K562 (cell line): ENCODE data around the gene PPM1L. TPM values are rescaled to one million over a fixed set of nuclear protein-coding genes. Genes with fewer than 3 reads are reported as not detected.

ENCODE experiments used
- ATAC-seq: fragments of 200-7000 bp; cut with Tn5 transposase; 3 replicates; pipeline ENCODE4 v1.9.1; 2020; ENCODE audit warnings: moderate library complexity
- BruUV-seq: library from RNA; stranded (reverse); fragments of 400-500 nt; replicated peaks from 2 replicates; lab custom pipeline; 2021; lab: Mats Ljungman, UMichigan
- CTCF ChIA-PET: fragments of 300-600 bp; formaldehyde crosslinking; extraction: SDS; loops from one replicate; lab custom pipeline; 2021; ENCODE audit warnings: low intra/inter-chr PET ratio; lab: Yijun Ruan, JAX
- POLR2A ChIA-PET: fragments of 300-600, 350-650 bp; sonication (Branson Sonifier 250); formaldehyde crosslinking; extraction: SDS; loops from one replicate; lab custom pipeline; 2021; ENCODE audit warnings: antibody characterized with exemption, inconsistent platforms; lab: Yijun Ruan, JAX
- DNase-seq, 4 experiments: peaks; one replicate each; pipeline versions ENCODE4 v3.0.0 to v3.0.0-alpha.2; 2011 to 2018; ENCODE audit warnings: low spot score in 3 of 4, mixed read lengths in 3 of 4; ENCODE audit errors: extremely low read depth in 1 of 4
- FAIRE-seq: peaks from 2 replicates; lab custom pipeline; 2011; peaks lifted over from hg19 to GRCh38; lab: Jason Lieb, UNC
- H2AFZ ChIP-seq: 2 replicates; pipeline ENCODE4 v1.6.0; 2011; ENCODE audit warnings: low read depth, low read length, control low read depth, inconsistent platforms
- H3K27ac ChIP-seq: fragments of 200-600 bp; 3 replicates; pipeline ENCODE4 v1.8.0; 2011; ENCODE audit warnings: low read depth, mild to moderate bottlenecking, control low read depth, inconsistent platforms, low read length, moderate library complexity, mixed read lengths; ENCODE audit errors: extremely low read depth
- H3K27me3 ChIP-seq, 2 experiments: fragments of 300-600 bp in 1 of 2; 2 replicates in 1 of 2; 3 replicates in 1 of 2; pipeline versions ENCODE4 v1.6.0 to v1.8.0; 2011; ENCODE audit warnings: inconsistent platforms in 2 of 2, low read length in 2 of 2, mild to moderate bottlenecking in 1 of 2, mixed read lengths in 1 of 2, moderate library complexity in 1 of 2; ENCODE audit not compliant: control insufficient read depth in 2 of 2, insufficient read depth in 2 of 2
- H3K36me3 ChIP-seq: fragments of 300-600 bp; 3 replicates; pipeline ENCODE4 v1.8.0; 2011; ENCODE audit warnings: mild to moderate bottlenecking, low read length, inconsistent platforms; ENCODE audit not compliant: control insufficient read depth, insufficient read depth
- H3K4me1 ChIP-seq, 2 experiments: fragments of 200-600 bp in 1 of 2; replicated peaks in 1 of 2; 2 replicates in 1 of 2; 3 replicates in 1 of 2; pipeline versions ENCODE4 v1.5.1 to v1.8.0; 2011; ENCODE audit warnings: inconsistent platforms in 2 of 2, low read length in 2 of 2, mild to moderate bottlenecking in 1 of 2, mixed read lengths in 1 of 2, moderate library complexity in 1 of 2; ENCODE audit not compliant: control insufficient read depth in 2 of 2, insufficient read depth in 2 of 2
- H3K4me2 ChIP-seq: 2 replicates; pipeline ENCODE4 v1.6.1; 2011; ENCODE audit warnings: low read length, control low read depth, inconsistent platforms, mixed read lengths; ENCODE audit not compliant: insufficient read depth
- H3K4me3 ChIP-seq: fragments of 200-600 bp; sonication (generic), shearing (Covaris generic); 2 replicates; pipeline ENCODE4 v1.5.1; 2016; ENCODE audit warnings: control low read depth, inconsistent platforms
- H3K79me2 ChIP-seq: fragments of 200-600 bp; 3 replicates; pipeline ENCODE4 v1.8.0; 2011; ENCODE audit warnings: low read length, inconsistent platforms; ENCODE audit not compliant: control insufficient read depth, insufficient read depth
- H3K9ac ChIP-seq, 2 experiments: 2 replicates each; pipeline versions ENCODE4 v1.6.0 to v1.6.1; 2011; ENCODE audit warnings: low read depth in 2 of 2, low read length in 2 of 2, control low read depth in 1 of 2, inconsistent platforms in 1 of 2, mild to moderate bottlenecking in 1 of 2, mixed read lengths in 1 of 2; ENCODE audit not compliant: insufficient read depth in 1 of 2
- H3K9me1 ChIP-seq: one replicate; pipeline ENCODE4 v1.6.0; 2011; ENCODE audit warnings: inconsistent platforms, mild to moderate bottlenecking, low read length, moderate library complexity; ENCODE audit not compliant: control insufficient read depth, insufficient read depth
- H3K9me3 ChIP-seq: replicated peaks from 2 replicates; pipeline ENCODE4 v1.5.1; 2011; ENCODE audit warnings: low read depth, low read length, inconsistent platforms; ENCODE audit not compliant: control insufficient read depth, insufficient read depth
- H4K20me1 ChIP-seq: replicated peaks from 2 replicates; pipeline ENCODE4 v1.6.1; 2011; ENCODE audit warnings: low read length, inconsistent platforms, mixed read lengths; ENCODE audit not compliant: control insufficient read depth, insufficient read depth
- ARID1B ChIP-seq: fragments of 450-650 bp; IDR thresholded peaks from 2 replicates; pipeline ENCODE4 v1.6.1; 2016; ENCODE audit warnings: antibody characterized with exemption, mild to moderate bottlenecking, inconsistent platforms
- CBFA2T2 ChIP-seq: fragments of 450-650 bp; conservative IDR thresholded peaks from 2 replicates; pipeline ENCODE4 v1.6.1; 2017; ENCODE audit warnings: mild to moderate bottlenecking
- CBFB ChIP-seq: sonication (generic); formaldehyde crosslinking; IDR thresholded peaks from 2 replicates; pipeline ENCODE4 v1.4.0; 2020; ENCODE audit warnings: mild to moderate bottlenecking, missing genetic modification reagents
- CBX1 ChIP-seq: sonication (generic); IDR thresholded peaks from 2 replicates; pipeline ENCODE4 v1.6.1; 2016; ENCODE audit warnings: antibody characterized with exemption, low read depth, mild to moderate bottlenecking
- DIDO1 ChIP-seq: fragments of 450-650 bp; IDR thresholded peaks from 2 replicates; pipeline ENCODE4 v1.6.1; 2016; ENCODE audit warnings: low read depth, missing biosample characterization, missing genetic modification characterization
- MAZ ChIP-seq, 2 experiments: fragments of 450-650 bp in 1 of 2; sonication (generic) in 1 of 2; formaldehyde crosslinking; IDR thresholded peaks in 1 of 2; conservative IDR thresholded peaks in 1 of 2; 2 replicates each; pipeline versions ENCODE4 v1.4.0 to v1.5.0; 2020; ENCODE audit warnings: mild to moderate bottlenecking in 1 of 2, missing genetic modification reagents in 1 of 2
- MBD2 ChIP-seq: sonication (generic); IDR thresholded peaks from 2 replicates; pipeline ENCODE4 v1.6.1; 2016; ENCODE audit warnings: low read depth, borderline replicate concordance
- MCM5 ChIP-seq: fragments of 450-650 bp; IDR thresholded peaks from 2 replicates; pipeline ENCODE4 v1.6.1; 2016; ENCODE audit warnings: low read depth
- MECOM ChIP-seq: fragments of 250-450 bp; sonication (Bioruptor Pico); IDR thresholded peaks from 2 replicates; pipeline ENCODE4 v1.8.0; 2022; ENCODE audit warnings: inconsistent platforms
- MLLT1 ChIP-seq, 2 experiments: fragments of 450-650 bp; IDR thresholded peaks; 2 replicates each; pipeline ENCODE4 v1.6.1; 2016
- MTA3 ChIP-seq: fragments of 450-650 bp; formaldehyde crosslinking; IDR thresholded peaks from 2 replicates; pipeline ENCODE4 v1.6.1; 2017; ENCODE audit warnings: mild to moderate bottlenecking, borderline replicate concordance
- MYC ChIP-seq, 2 experiments: fragments of 250-450 bp in 1 of 2; sonication (Bioruptor Pico) in 1 of 2; IDR thresholded peaks; 2 replicates each; pipeline versions ENCODE4 v1.5.1 to v1.6.1; 2012 to 2021; ENCODE audit warnings: low read depth in 2 of 2, borderline replicate concordance in 1 of 2, improper control_type of control experiment in 1 of 2, low read length in 1 of 2, mild to moderate bottlenecking in 1 of 2, moderate library complexity in 1 of 2
- SRSF3 ChIP-seq: fragments of 200-400 bp; formaldehyde crosslinking; IDR thresholded peaks from 2 replicates; pipeline ENCODE4 v1.6.1; 2016; ENCODE audit warnings: mild to moderate bottlenecking, low read length, moderate library complexity; ENCODE audit not compliant: insufficient read depth
- STAT5A ChIP-seq: IDR thresholded peaks from 2 replicates; pipeline ENCODE4 v1.6.1; 2012; ENCODE audit warnings: low read length, inconsistent platforms, borderline replicate concordance
- ZKSCAN3 ChIP-seq: fragments of 250-450 bp; sonication (Bioruptor Pico); IDR thresholded peaks from 2 replicates; pipeline ENCODE4 v1.4.0; 2020
- WGBS: fragments of 100-300 bp; shearing (Covaris generic); methylation state at CpG from one replicate; pipeline ENCODE4 v1.1.6; 2016; ENCODE audit warnings: low coverage, mixed read lengths; ENCODE audit not compliant: insufficient coverage; ENCODE audit errors: missing lambda C conversion rate; 5-methylcytosine and 5-hydroxymethylcytosine counted together
- in situ Hi-C: fragments of 300-500 bp; cut with MboI; formaldehyde crosslinking; loops from 4 replicates; pipeline ENCODE4 v1.15.0; 2018; ENCODE audit warnings: inconsistent platforms, mixed read lengths
- intact Hi-C: fragments of 100-400 bp; cut with micrococcal nuclease; formaldehyde crosslinking; loops from 2 replicates; pipeline ENCODE4 v1.14.2; 2022
- polyA plus RNA-seq, 8 experiments: library from polyadenylated mRNA; depleted of rRNA in 4 of 8; stranded (reverse) in 5 of 8; unstranded in 3 of 8; fragments of >200 nt; fragmentation: Nextera tagmentation in 2 of 8; fragmentation: Illumina TruSeq in 1 of 8; extraction: Ambion mirVana in 2 of 8; extraction: Trizol in 1 of 8; gene quantifications; 2 replicates each; pipeline versions ENCODE4 v1.2.1 to v1.2.3, GENCODE V29; 2011 to 2014; ENCODE audit warnings: inconsistent platforms in 1 of 8, missing spikeins in 1 of 8
- total RNA-seq, 7 experiments: library from RNA; depleted of rRNA in 6 of 7; stranded (reverse); fragments of >200 nt in 6 of 7; fragmentation: Illumina TruSeq in 2 of 7; extraction: Trizol in 2 of 7; gene quantifications; 2 replicates each; pipeline versions ENCODE4 v1.2.1 to v1.2.3, GENCODE V29; 2011 to 2021; ENCODE audit warnings: low replicate concordance in 1 of 7
- TF ChIP-seq, protein P1 (sequence below): sonication (generic); formaldehyde crosslinking; IDR thresholded peaks from 2 replicates; pipeline ENCODE4 v1.9.0; 2022; ENCODE audit warnings: mild to moderate bottlenecking, missing genetic modification reagents
- TF ChIP-seq, protein P2 (sequence below): IDR thresholded peaks from 3 replicates; pipeline ENCODE4 v1.6.1; 2011; ENCODE audit warnings: borderline replicate concordance, mild to moderate bottlenecking; ENCODE audit not compliant: insufficient read length, insufficient read depth

PPM1L gene
- total and polyA plus RNA-seq, 9 of the 15 experiments (the other 6 are each of a cell fraction or from before 2014, with no cell fraction given): 0.01 to 0.41 (median 0.14) TPM

DNA sequence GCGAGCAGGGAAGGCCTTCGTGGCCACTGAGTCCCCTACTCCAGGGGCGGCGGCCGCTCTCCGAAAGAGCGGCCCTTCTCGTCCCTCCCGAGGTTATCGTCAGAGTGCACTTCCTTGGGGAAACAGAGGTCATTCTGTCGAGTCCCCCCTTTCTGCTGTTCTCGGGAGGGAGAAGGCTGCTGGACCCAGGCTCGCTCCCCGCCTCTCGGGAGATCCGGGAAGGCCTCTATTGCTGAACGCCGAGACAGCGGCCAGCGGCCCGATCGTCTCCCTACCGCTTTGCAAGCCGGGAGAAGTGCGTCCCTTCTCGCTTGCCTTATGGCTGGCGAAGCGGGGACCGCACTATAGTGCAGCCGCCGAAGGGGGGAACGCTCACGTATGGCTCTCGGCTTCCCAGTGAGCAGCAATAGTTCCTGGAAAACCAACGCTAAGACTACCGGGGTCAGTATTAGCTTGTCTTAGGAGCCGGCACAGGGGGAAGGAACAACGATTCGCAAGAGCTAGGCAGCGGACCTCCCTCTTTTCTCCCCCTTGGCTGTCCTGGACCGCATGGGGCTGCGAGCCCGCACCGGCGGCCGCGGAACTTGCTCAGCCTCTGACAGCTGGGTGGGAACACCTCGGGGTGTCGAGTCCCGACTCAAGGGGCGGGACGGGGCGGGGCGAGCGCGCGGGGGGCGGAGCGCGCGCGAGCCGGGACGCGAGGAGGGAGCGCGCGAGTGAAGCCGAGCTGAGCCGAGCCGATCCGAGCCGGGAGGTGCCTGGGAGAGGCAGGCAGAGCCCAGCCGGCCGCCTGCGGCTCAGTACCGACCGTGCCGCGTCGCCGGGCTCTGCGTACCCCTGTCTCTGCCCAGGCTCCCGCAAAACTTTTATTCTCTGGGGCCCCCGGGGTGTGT lies 930 bp upstream of the PPM1L start:
- no peaks in the 10 kb centered on the region for H3K9me1 ChIP-seq
- H3K27ac ChIP-seq: peak overlapping the region; percentile 48; the same call in 2 of the 3 replicates
- ATAC-seq (peak; percentile 96), DNase-seq (peak; percentile 90 to 96 (median 93)), FAIRE-seq (peak; percentile 78)
- in situ Hi-C loops: no loop called here
- no peaks in the 10 kb centered on the region for H3K79me2 ChIP-seq
- WGBS: 1% methylated on average over 69 of the region's 85 CpGs
- H3K9ac ChIP-seq: peak overlapping the region; percentile 61 to 87
- H3K36me3 ChIP-seq: no peaks in the 10 kb centered on the region
- ChIA-PET POLR2A (interaction anchor here (1.7 kb wide), 1 partner anchor 18 kb away, joined by 3 read pairs; no protein-coding TSS in a partner anchor), CTCF (no interaction called here)
- H3K9me3 ChIP-seq: no peaks in the 10 kb centered on the region
- peaks cover 5% of the 10 kb centered on the region; the same call in 1 of the 2 replicates for H4K20me1 ChIP-seq
- H3K27me3 ChIP-seq: peaks cover 16 to 18% of the 10 kb centered on the region in 2 experiments; a peak in 4 of 5 replicates
- BruUV-seq: no TSS peak
- peak overlapping the region; percentile 45 for H3K4me3 ChIP-seq
- intact Hi-C loops: no loop called here
- H3K4me1 ChIP-seq: peaks cover 0 to 24% of the 10 kb centered on the region in 2 experiments; a peak in 3 of 5 replicates
- peak overlapping the region; percentile 88 for H2AFZ ChIP-seq
- H3K4me2 ChIP-seq: peak overlapping the region; percentile 76
- TF ChIP-seq MTA3 (peak; percentile 81), ARID1B (peak; percentile 13; the same call in 1 of the 2 replicates), MECOM (CRISPR knock-in tag) (no peak), MBD2 (peak; percentile 84; the same call in 1 of the 2 replicates), MLLT1 (IDR thresholded peaks at IDR 0.05) (0 out of 4 replicates have a peak, but pooled peaks of 1 of the 2 experiments have one; percentile 26), MCM5 (no peak), CBX1 (0 out of 2 replicates have a peak, but pooled peaks have one; percentile 19), CBFA2T2 (no peak), MYC (IDR thresholded peaks at IDR 0.05; ENCODE audit: low read depth, low read length) (no peak), MYC (CRISPR knock-in tag; IDR thresholded peaks at IDR 0.05; ENCODE audit: borderline replicate concordance, low read depth) (no peak), SRSF3 (no peak), DIDO1 (tag) (no peak), MAZ (CRISPR knock-in tag; conservative IDR thresholded peaks at IDR 0.05 in 1 of 2, IDR thresholded peaks at IDR 0.05 in 1 of 2) (peak in 1 of 2 experiments; percentile 7; a peak in 1 of 4 replicates), ZKSCAN3 (CRISPR knock-in tag) (no peak), CBFB (CRISPR knock-in tag) (peak; percentile 77; the same call in 1 of the 2 replicates), STAT5A (no peak)
- TF ChIP-seq, protein P1, sequence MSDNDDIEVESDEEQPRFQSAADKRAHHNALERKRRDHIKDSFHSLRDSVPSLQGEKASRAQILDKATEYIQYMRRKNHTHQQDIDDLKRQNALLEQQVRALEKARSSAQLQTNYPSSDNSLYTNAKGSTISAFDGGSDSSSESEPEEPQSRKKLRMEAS: peak; percentile 77
- TF ChIP-seq, protein P2, sequence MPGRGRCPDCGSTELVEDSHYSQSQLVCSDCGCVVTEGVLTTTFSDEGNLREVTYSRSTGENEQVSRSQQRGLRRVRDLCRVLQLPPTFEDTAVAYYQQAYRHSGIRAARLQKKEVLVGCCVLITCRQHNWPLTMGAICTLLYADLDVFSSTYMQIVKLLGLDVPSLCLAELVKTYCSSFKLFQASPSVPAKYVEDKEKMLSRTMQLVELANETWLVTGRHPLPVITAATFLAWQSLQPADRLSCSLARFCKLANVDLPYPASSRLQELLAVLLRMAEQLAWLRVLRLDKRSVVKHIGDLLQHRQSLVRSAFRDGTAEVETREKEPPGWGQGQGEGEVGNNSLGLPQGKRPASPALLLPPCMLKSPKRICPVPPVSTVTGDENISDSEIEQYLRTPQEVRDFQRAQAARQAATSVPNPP: no peak
